ENCODE results near the gene NR5A1.

NR5A1 gene

DNA sequence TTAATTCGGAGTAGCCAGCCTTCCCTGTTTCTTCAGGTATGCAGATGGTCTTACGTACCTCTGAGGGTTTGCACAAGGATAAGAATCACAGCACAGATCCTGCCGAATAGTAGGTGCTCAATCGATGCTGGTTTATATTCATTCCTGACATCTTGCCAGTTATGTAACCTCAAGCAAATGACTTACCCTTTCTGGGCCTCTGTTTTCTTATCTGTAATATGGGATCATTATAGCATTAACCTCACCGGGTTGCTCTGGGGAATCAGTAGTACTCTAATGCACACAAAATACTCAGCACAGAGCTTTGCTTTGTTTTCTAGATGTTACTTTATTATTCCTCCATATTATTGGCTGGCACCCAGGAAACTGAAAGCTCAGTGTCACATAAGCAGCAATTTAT, 7.7 kb upstream of the NR5A1 start:
- FAIRE-seq, result no peak
- no peak for DNase-seq (ENCODE audit: low spot score)

- no peak for DNase-seq (ENCODE audit: low spot score)
- no peak for FAIRE-seq
Measured at GRCh38 chr9:124514125-124514524, 6.9 kb upstream of the NR5A1 start.

DNA sequence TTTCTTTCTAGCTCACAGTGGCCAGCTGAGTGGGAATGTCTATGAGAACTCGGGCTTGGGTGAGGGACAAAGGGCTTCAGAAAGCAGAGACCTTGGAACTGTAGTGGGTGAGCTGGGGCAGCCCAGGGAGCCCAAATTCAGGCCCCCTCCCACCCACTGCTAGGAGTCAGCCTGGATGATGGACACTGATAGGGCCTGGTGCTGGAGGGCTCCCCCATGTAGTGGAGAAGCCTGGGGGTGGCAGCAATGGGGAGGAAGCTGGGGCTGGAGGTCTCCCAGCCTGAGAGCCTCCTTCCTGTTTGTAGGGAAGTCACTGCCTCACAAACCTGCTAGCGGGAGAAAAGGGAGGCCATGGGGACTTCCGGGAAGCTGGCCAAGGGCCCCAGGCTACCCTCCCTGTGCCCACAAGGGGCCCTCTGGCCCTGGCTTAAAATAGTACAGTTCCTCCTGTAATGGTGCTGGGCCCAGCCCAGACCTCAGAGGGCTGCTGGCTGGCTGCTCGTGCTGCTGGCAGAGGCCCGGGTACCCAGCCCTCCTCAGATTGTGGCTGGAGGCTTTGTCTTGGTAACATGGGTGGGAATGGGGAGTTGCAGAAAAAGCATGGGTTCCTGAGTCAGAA, 6.3 kb upstream of the NR5A1 start:
- no peak for DNase-seq (ENCODE audit: low spot score)

GRCh38 chr9:124512806-124513204, 5.6 kb upstream of the NR5A1 start:
- FAIRE-seq, result no peak
- no peak for DNase-seq (ENCODE audit: low spot score)

More for the DNA sequence above, 6.3 kb upstream of the NR5A1 start:
- no peak for FAIRE-seq

GRCh38 chr9:124511891-124512805, 4.9 kb upstream of the NR5A1 start:
- FAIRE-seq, result no peak
- no peak for DNase-seq (ENCODE audit: low spot score)

DNA sequence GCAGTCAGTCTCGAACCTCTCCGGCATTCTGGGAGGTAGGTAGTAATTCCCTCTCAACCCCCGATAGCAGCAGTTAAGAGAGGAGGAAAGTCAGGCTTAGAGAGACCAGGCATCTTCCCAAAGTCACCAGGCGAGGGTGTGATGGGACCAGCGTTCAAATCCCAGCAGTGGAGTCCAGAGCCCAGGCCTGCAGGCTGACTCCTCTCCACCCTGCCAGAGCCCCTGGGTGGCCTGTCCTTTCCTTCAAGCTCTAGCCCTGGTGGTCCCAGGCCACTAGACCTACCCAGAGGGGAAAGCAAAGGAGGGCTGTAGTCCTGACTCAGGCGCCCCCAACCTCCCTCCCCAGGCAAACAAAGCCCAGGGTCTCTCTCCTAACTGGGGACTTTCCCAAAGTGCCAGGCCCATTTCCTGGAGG, 4.2 kb upstream of the NR5A1 start:
- DNase-seq (ENCODE audit: low spot score) (no peak), FAIRE-seq (no peak)

GRCh38 chr9:124510650-124511425, 3.6 kb upstream of the NR5A1 start:
- no peak for FAIRE-seq
- DNase-seq (ENCODE audit: low spot score), result no peak

DNA sequence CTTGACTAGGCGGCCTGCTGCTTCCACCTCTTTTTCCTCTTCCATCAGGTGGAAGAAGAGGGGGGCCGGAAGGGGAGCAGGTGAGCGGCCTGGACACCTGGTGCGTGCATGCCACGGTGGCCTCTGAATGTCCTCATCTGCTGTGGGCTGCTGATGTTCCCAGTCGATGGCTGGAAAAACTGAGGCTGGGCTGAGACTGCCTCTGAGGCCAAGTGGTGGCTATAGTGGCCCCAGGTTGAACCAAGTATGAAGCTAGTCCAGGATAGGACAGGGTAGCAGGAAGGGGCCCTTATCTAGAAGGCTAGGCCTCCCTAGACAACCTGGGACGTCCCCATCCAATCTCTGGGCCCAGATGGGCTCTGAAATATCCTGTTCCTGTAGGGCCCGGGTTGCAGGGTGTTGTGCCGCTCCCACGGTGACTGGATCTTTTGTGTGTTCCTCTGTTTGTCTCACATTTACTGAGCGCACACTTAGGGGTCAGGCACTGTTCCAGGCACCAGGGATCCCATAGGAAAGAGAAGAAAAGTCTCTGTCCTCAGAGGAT, 753 bp upstream of the NR5A1 start:
- FAIRE-seq, result no peak
- DNase-seq (ENCODE audit: low spot score), result no peak

- no peak for DNase-seq (ENCODE audit: low spot score)
- FAIRE-seq, result no peak
Measured at GRCh38 chr9:124506433-124506832, 766 bp downstream of the NR5A1 start.

DNA sequence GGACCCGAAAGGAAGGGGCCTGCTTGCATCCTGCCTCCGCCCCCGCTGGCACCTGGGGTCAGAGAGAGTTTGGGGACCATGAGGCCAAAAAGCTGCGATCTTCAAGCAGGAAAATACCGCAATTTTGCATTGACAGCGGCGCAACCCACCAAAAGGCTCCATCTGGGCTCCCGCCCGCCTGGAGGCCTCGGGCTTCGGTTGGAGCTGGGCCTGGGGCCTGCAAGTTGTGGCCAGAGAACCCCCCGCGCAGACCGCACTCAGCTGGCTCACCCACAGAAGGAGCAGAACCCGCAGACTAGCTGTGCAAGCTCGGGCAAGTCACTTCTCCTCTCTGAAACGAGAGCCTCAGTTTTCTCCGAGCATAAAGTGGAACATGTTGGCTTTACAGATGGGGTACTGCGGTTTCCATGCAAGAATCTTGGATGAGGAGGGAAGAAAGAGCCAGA, 1.3 kb downstream of the NR5A1 start:
- DNase-seq (ENCODE audit: low spot score) (no peak), FAIRE-seq (no peak)

DNA sequence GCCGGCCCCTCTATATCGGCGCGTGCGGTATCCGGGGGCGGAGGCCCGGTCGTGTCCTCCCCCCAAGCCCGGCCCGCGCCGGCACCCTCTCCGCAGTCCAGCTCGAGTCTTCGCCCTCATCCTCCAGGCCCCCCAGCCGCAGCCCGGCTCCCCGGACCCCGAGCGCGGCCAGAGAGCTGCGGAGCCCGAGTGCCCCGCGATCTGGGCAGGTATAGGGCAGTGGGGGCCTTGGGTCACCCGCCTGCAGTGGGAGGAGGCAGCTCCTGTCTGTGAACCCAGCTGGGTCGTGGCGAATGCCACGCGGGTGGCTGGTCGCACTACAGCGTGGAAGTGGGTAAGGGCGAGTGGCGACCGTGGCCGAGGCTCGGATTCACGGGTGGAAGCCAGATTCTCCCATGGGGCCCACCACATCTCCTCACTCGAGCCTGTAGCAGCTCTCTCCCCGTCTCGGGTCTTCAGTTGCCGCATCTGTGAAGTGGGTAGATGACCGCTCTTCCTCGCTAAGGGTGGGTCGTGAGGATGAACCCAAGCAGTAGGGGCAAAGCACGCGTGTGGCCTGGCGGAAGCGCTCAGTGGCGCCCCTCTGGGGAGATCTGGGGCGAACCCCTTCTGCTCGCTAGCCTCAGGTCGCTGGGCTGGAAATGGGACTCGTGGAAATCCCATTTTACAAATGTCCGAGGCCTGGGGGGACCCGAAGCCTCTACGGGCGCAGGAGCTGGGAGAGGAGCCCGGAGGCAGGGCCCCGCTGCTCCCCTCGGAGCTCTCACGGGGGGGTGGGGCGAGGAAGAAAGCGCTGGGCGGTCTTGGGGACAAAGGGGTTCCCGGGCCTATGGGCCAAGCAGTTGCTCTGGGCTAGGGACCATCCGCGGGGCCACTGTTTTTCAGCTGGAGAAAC, 1.9 kb downstream of the NR5A1 start:
- FAIRE-seq (no peak), DNase-seq (ENCODE audit: low spot score) (no peak)

- no peak for DNase-seq (ENCODE audit: low spot score)
- FAIRE-seq, result no peak
Measured at GRCh38 chr9:124504530-124505005, 2.6 kb downstream of the NR5A1 start.

GRCh38 chr9:124503713-124504529, 3.3 kb downstream of the NR5A1 start:
- FAIRE-seq (no peak), DNase-seq (ENCODE audit: low spot score) (no peak)

- DNase-seq (ENCODE audit: low spot score) (no peak), FAIRE-seq (no peak)
Measured at GRCh38 chr9:124502711-124503702, 4.2 kb downstream of the NR5A1 start.

GRCh38 chr9:124501771-124502320, 5.4 kb downstream of the NR5A1 start:
- no peak for FAIRE-seq
- no peak for DNase-seq (ENCODE audit: low spot score)

GRCh38 chr9:124500796-124501611, 6.2 kb downstream of the NR5A1 start:
- no peak for DNase-seq (ENCODE audit: low spot score)
- no peak for FAIRE-seq
